GM19193 (cell line): ENCODE measurements around the gene RAB4A.

Experiments used
- POLR2A ChIP-seq: IDR thresholded peaks from 4 replicates; pipeline ENCODE4 v1.6.1; 2011; ENCODE audit not compliant: insufficient read depth, insufficient read length; ENCODE audit errors: extremely low read depth

Gene RAB4A

GRCh38 chr1:229349463-229350385, 78.8 kb downstream of the RAB4A start:
- no peak for TF ChIP-seq POLR2A

GRCh38 chr1:229352975-229353374, 82.1 kb downstream of the RAB4A start:
- TF ChIP-seq POLR2A, result no peak

GRCh38 chr1:229354226-229354625, 83.3 kb downstream of the RAB4A start:
- no peak for TF ChIP-seq POLR2A
